IPS DF 4.7 (cell line): Measurements from ENCODE around the gene RASA2.
"Not testable (repeated sequence)": the region's sequence is repeated elsewhere in the genome, so short reads cannot be mapped to it uniquely, and the experiment has no call there.

Experiments used
- DNase-seq: peaks from one replicate; pipeline ENCODE4 v3.0.0-alpha.2; 2013; ENCODE audit warnings: low spot score; ENCODE audit errors: extremely low read depth

The RASA2 gene

DNA sequence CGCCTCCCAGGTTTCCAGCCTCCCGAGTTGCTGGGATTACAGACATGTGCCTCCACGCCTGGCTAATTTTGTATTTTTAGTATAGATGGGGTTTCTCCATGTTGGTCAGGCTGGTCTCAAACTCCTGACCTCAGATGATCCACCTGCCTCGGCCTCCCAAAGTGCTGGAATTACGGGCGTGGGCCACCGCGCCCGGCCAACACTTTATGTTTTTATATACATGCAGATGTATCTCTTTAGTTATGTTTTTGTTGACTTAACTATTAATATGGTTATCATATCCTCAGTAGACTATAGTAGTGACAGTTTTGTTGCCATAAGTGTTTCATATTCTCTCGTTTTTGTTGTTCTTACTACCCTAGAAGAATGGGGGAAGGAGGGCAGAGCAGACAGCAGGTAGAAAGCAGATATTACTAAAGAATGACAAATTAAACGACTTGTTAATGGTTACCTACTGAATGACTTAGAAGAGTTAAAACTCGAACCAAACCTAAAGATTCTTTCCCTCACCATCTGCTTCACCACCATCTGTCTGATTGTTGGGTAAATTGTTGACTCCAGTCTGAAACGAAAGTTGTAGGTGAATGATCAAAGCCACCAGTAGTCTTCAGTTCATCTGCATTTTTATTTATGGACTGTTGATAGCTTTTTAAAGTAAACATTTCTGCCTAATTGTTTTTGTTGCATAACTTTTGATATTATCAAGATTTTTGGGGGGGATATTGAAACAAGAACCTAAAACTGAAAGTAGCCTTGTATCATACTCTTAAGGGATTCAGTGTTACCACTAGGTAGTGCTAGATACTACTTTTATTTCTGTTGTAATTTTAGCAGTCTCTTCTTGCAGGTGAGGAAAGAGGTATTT lies 89.3 kb downstream of the RASA2 start:
- DNase-seq: no peak

DNA sequence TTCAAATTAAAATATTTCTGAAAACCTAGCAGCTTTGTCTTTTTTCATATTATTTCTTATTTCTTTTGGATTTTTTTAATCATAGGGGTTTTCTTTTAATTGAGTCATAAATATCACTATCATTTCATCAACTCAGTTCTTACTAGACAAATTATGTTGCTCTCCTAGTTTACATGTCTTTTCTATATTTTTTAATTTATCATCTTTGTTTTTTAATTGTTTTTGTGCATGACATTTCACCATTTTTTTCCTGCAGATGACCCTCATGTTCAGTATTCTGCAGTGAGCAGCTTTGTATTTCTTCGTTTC lies 89.9 kb downstream of the RASA2 start:
- no peak for DNase-seq

DNA sequence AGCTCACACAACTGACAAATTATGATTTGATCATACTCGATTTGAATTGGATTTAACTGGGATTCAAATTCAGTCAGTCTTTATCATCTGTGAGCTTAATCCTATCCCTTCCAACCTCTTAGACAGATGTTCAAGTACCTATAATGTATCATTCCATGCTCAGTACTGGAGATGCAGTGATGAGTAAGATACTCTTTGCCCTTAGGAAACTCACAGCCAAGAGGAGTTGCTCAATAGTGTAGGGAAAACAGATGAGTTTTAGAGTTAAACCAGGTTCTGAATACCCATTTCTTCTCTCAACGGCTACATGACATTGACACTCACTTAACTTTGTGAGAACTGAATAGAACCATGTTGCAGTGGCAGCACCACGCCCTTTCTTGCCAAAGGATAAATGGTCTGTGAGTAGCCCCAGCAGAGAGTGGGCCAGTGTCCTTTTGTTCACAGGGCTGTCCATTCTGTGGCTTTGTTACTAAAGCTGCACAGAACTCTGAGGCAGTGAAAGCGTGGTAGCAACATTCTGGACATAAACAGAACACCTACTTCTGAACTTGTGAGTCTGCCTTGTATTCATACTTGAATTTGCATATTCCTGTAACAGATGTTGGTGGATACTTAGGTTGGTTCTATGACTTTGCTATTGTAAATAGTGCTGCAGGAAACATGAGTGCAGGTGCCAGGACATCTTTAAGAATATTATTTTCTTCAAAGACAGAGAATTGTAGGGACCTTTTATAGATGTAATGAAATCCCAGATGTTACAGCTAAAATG lies 91.6 kb downstream of the RASA2 start:
- DNase-seq: no peak

DNA sequence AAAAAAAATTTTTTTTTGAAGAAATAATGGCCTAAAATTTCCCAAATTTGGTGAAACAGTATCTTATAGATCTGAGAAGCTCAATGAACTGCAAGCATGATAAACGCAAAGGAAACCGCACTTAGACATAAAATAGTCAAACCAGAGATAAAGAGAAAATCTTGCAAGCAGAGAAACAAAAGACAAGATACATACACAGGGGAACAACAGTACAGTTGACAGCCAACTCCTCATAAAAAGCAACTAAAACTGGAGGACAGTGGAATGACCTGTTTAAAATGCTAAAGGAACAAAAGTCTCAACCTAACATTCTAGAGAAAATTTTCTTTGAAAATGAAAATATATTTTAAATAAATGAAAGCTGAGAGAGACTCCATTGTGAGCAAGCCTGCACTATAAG lies 107.5 kb downstream of the RASA2 start:
- no peak for DNase-seq

DNA sequence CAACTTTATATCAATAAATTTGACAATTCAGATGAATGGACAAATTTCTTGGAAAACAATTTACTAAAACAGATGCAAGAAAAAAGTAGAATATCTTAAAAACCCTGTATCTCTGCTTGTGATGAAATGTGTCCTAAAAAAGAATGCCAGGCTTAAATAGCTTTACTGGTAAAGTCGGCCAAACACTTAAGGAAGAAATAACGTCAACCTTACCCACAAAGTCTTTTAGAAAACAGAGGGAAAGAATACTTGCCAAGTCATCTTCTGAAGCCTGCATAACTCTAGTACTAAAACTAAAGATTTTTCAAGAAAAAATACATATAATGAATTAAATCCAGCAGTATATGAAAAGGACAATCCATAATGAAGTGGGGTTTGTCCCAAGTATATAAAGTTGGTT lies 111.1 kb downstream of the RASA2 start:
- no peak for DNase-seq

DNA sequence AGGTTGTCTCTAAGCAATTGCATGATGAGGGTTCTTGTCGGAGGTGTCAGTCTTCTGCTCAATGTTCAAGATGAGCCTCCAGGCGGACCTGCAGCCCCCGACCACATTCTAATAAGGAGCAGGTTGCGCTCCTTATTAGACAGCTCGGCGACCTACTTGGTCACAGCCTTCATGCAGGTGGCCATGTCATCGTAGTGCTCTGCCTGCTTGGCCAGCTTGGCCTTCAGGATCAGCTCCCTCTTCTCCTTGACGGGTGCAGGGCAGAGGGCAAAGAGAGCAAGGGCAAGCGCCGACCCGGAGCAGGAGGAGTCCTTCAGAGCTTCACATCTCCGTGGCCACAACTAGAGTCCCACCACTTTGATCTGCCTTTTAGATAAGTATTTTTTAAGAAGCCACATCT lies 113.5 kb downstream of the RASA2 start:
- DNase-seq: no peak

DNA sequence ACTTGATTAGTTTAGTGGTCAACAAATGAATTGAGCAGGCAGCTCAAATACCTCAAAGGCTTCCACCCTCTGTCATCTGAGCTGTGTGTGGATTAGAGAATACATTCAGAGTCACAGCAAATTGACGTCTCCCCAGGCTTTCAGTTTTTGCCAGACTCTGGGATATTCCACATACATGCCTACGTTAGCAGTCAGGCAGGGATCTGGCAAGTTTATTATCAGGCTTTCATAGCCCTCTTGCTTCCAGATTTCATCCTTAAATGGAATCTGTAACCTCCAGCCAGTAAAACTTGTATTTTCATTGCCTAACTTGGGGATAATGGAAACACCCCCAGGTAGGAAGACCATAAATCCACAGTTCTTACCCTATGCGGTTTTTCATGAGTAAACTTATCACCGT lies 115.9 kb downstream of the RASA2 start:
- DNase-seq: no peak

DNA sequence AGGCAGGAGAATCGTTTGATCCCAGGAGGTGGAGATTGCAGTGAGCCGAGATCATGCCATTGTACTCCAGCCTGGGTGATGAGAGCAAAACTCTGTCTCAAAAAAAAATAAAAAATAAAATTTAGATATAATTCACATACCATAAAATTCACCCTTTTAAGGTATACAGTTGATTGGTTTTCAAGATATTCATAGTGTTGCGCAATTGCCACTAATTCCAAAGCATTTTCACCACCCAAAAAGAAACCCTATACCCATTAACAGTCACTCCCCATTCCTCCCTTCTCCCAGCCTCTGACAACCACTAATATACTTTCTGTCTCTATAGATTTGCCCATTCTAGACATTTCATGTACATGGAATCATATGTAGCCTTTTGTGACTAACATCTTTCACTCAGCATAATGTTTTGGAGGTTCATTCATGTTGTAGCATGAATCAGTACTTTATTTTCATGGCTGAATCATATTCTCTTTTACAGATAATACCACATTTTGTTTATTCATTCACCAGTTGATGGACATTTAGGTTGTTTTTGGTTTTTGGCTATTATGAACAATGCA lies 116.7 kb downstream of the RASA2 start:
- DNase-seq: no peak

DNA sequence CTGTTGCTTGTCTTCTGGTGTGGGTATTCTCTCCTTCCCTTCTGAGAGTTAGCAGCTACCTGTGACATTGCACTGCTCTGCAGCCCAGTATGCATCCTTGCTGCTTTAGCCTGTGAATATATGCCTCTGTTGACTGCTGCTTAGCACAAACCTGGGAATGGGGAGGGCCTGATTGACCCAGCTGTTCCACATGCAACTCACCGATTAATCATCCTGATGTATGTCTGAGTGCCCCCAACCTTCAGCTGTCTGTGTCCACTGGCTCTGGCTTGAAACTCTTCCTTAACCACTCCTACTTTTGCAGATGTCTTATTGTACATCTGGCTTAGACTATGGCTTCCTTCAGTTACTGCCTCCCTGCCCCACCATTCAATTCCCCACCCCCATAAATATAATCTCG lies 119.1 kb downstream of the RASA2 start:
- DNase-seq: no peak

DNA sequence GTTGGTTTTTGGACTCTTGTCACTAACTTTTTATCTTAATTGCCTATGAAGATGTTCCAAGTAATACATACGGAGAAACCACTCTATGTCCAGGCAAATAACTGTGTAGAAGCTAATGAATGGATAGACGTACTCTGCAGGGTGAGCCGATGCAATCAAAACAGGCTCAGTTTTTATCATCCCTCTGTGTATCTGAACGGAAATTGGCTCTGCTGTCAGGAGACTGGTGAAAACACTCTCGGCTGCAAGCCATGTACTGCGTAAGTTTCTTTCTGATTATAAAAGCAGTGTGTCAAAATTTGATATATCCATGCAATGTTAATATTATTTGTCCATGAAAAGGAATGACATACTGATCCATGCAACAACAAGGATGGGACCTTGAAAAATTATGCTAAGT lies 121.6 kb downstream of the RASA2 start:
- DNase-seq: no peak

DNA sequence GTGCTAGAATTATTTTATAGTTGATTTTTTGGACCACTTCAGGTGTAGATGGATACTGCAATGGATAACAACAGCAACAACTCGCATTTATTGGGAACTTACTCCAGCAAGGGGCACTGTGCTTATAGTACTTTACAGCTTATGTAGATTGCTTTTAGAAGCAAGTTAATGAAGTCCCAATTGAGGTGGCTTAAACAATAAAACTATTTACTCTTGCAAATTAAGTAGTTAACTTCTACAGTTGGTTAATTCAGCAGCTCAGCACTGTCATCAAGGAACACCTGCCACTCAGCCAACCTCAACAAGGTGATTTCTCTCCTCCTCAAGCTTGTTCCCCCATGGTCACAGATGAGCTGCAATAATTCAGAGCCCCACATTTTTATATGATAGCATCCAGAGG lies 124.1 kb downstream of the RASA2 start:
- no peak for DNase-seq

DNA sequence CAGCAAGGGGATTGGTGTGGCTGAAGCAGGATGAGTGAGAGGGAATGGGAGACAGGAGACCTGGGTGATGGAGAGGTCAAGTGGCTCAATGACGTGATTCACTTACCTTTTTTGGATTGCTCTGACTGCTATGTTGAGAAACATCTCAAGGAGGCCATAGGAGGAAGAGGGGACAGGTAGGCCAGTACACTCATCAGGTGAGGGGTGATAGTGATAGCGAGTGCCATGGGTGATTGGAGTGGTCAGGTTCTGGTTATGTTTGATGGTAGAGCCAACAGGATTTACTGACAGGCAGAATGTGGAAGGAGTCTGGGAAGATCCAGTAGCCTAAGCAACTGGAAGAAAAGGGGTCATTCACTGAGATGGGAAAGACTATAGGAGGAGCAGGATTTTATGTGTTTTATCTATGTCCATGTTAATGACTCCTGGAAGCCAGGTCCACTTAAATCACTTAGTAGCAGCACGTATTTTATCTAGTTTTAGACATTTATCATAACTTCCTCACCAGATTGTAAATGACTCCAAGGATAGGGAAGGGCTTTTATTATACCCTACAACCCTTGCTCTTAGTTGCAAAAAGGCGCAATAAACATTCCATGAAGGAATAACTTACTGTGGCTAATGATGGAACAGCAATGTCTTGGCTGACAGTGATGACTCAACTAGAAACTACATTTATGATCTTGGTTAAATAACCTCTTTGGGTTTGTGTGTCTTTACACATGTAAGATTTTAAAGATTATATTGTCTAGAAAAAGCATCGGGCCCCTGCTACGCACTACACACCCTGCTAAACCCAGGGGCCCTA lies 131.5 kb downstream of the RASA2 start:
- no peak for DNase-seq

DNA sequence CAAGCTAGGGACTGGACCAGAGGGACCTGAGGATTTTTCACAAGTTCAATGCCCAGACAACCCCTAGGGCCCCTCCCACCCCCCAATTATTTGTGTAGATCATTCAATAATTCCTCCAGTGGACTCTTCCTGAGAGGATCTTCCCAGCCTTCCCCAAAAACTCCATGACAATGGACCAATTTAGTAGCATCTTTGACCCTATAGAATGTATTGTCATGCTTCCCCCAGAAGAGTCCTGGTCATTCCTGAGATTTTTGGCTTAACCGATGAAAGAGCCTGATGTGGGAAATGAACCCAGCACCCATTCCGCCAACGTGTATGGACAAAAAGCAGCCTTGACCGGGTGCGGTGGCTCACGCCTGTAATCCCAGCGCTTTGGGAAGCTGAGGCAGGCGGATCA lies 132.1 kb downstream of the RASA2 start:
- DNase-seq: no peak

DNA sequence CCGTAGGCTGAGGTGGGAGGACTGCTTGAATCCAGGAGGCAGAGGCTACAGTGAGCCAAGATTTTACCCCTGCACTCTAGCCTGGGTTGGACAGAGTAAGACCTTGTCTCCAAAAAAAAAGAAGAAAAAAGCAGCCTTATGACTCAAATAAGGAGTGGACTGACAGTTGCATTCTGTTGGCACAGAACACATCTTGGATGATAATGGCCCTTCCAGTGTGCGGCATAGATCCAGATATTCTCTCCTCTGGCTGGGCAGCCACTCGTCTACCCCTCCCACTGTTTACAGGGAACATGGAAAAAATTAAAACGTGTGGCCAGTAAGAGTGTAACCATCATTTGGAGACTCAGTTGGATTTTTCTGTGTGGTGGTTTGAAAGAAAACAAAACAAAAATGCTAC lies 132.6 kb downstream of the RASA2 start:
- no peak for DNase-seq

DNA sequence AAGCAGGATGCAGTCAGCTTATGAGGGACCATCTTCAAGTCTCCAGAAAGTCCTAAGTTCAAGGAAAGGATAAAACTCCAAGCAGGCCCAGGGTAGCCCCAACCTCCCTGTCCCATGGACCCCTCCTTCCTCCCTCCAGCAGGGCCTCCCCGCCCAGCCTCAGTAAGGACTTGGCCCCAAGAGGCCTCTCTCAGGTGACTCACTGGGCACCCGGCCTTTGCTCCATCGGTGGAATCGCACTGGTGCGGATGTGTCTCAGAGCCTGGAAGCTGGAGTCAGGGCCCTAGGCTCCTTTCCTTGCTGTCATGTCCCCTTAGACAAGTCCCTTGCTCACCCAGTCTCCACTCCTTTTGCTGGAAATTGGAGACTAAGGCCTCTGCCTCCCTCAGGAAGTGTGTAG lies 136.9 kb downstream of the RASA2 start:
- DNase-seq: no peak

DNA sequence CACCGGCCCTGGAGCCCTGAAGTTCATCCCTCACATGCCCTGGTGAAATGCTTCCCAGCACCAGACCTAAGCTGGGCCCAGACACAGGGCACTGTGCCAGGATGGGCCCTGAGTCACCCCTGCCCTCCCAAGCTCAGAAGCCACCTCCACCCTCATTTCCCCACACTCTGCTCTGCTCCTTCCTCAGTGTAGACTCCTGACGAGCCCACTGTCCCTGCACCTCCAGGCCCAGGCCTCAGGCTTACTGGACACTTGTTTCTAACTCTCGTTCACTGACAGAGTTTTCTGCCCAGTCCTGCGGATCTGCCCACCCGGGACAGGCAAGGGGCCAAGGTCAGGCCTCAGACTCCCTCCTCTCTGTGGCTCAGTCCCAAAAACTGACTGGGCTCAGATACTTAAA lies 138.7 kb downstream of the RASA2 start:
- DNase-seq: no peak

DNA sequence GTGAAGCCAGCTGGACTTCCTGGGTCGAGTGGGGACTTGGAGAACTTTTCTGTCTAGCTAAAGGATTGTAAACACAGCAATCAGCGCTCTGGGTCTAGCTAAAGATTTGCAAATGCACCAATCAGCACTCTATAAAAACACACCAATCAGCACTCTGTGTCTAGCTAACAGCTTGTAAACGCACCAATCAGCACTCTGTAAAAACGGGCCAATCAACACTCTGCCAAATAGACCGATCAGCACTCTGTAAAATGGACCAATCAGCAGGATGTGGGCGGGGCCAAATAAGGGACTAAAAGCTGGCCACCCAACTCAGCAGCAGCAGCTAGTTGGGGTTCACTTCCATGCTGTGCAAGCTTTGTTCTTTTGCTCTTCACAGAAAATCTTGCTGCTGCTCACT lies 141.5 kb downstream of the RASA2 start:
- not testable (repeated sequence) for DNase-seq

DNA sequence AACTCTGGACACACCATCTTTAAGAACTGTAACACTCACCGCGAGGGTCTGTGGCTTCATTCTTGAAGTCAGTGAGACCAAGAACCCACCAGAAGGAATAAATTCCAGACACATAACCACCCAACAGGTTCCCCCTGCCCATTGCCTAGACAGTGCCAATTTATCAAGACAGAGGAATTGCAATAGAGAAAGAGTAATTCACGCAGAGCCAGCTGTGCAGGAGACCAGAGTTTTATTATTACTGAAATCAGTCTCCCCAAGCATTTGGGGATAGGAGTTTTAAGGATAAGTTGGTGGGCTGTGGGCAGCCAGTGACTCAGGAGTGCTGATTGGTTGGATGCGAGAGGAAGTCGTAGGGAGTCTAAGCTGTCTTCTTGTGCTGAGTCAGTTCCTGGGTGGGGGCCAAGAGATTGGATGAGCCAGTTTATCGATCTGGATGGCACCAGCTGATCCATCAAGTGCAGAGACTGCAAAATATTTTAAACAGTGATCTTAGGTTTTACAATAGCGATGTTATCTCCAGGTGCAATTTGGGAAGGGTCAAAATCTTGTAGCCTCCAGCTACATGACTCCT lies 142.1 kb downstream of the RASA2 start:
- not testable (repeated sequence) for DNase-seq

DNA sequence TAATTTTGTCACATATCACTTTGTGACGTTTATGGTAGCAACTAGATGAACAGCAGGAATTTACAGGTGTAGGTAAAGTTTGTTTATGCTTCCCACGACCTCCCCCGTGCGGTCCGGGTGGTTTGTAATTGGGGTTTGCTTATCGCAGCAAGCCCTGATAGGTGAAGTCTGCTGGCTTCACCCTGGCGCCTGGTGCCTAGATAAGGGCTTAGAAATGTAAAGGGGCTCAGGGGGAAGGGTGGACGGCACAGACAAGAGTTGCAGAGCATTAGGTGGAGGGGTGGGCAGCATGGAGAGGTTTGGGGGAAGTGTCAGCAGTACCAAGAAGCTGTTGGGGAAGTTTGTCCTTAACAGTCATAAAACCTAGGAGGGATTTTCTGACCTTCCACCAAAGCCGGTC lies 143.1 kb downstream of the RASA2 start:
- DNase-seq: no peak

DNA sequence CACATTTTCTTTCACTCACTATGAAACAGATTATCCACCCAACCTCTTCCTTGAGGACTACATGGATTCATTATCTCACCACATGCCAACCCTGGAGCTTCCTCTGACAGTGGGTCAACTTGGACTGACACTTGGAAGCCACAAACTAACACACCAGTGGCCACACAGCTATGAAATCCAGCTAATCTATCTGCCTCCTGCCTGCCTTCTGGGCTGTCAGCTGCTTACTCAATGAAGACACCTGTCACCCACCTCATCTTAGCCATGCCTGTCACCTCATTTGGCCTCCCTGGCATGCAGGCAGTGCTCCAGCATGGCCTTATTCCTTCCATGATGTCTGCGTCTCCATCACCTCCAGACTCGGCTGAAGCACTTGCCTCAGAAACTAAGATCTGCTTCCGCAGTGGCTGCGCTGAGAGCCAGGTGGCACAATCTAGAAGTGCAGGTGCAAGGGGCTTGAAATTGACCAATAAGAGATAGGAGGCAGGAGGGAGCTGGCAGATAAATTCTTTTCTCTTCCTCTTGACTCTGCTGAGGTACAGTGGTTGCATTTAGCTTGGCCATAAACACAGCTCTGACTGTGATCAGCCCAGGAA lies 146.1 kb downstream of the RASA2 start:
- no peak for DNase-seq

DNA sequence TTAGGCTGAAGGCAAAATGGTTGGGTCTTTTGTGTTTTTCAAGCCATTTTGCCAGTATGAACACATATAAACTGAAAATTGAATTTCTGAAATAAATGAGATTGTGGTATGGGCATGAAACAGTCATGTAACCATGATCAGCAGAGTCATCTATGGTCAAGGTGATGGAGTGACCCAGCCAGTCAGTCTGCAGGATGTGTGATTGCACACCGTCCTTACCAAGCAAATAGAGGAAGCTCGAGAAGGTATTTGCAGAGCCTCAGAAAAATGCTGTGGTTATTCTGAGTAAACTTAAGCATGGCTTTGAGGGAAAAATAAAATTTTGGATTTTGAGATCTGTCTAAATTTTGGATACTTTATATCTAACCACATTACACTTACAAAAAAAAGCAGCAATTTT lies 155.4 kb downstream of the RASA2 start:
- no peak for DNase-seq
